ENCODE measurements around the gene IGIP.

IGIP gene

GRCh38 chr5:140101179-140101578 is 24.6 kb upstream of the IGIP start:
- DNase-seq (ENCODE audit: low spot score), result no peak
- Histone ChIP-seq H3K27me3 (ENCODE audit: insufficient read depth, poor library complexity, severe bottlenecking) (no peaks in the 10 kb centered on the region), H3K4me3 (ENCODE audit: severe bottlenecking) (no peak overlapping the region), H3K36me3 (ENCODE audit: low read depth) (no peaks in the 10 kb centered on the region), H3K27ac (ENCODE audit: poor library complexity, severe bottlenecking) (no peak overlapping the region), H3K4me1 (ENCODE audit: insufficient read depth, poor library complexity, severe bottlenecking) (no peaks in the 10 kb centered on the region), H3K9me3 (ENCODE audit: severe bottlenecking) (no peaks in the 10 kb centered on the region)
- no peak for ATAC-seq (ENCODE audit: low read depth)
- TF ChIP-seq CTCF (IDR thresholded peaks at IDR 0.05; ENCODE audit: poor library complexity, severe bottlenecking), result no peak

- no peak for DNase-seq (ENCODE audit: low spot score)
- H3K36me3 ChIP-seq (ENCODE audit: low read depth), result no peaks in the 10 kb centered on the region
- ATAC-seq (ENCODE audit: low read depth), result no peak
- no peak for TF ChIP-seq CTCF (IDR thresholded peaks at IDR 0.05; ENCODE audit: poor library complexity, severe bottlenecking)
- no peak overlapping the region for H3K27ac ChIP-seq (ENCODE audit: poor library complexity, severe bottlenecking)
- H3K4me3 ChIP-seq (ENCODE audit: severe bottlenecking), result no peak overlapping the region
- H3K27me3 ChIP-seq (ENCODE audit: insufficient read depth, poor library complexity, severe bottlenecking), result no peaks in the 10 kb centered on the region
- no peaks in the 10 kb centered on the region for H3K9me3 ChIP-seq (ENCODE audit: severe bottlenecking)
- H3K4me1 ChIP-seq (ENCODE audit: insufficient read depth, poor library complexity, severe bottlenecking), result no peaks in the 10 kb centered on the region
Observed at GRCh38 chr5:140103154-140103553, 22.6 kb upstream of the IGIP start.

GRCh38 chr5:140104100-140104499 is 21.6 kb upstream of the IGIP start:
- Histone ChIP-seq H3K27me3 (ENCODE audit: insufficient read depth, poor library complexity, severe bottlenecking) (no peaks in the 10 kb centered on the region), H3K9me3 (ENCODE audit: severe bottlenecking) (no peaks in the 10 kb centered on the region), H3K4me1 (ENCODE audit: insufficient read depth, poor library complexity, severe bottlenecking) (no peaks in the 10 kb centered on the region), H3K36me3 (ENCODE audit: low read depth) (no peaks in the 10 kb centered on the region), H3K4me3 (ENCODE audit: severe bottlenecking) (no peak overlapping the region), H3K27ac (ENCODE audit: poor library complexity, severe bottlenecking) (no peak overlapping the region)
- TF ChIP-seq CTCF (IDR thresholded peaks at IDR 0.05; ENCODE audit: poor library complexity, severe bottlenecking), result no peak
- DNase-seq (ENCODE audit: low spot score) (no peak), ATAC-seq (ENCODE audit: low read depth) (no peak)

GRCh38 chr5:140106101-140106500 is 19.6 kb upstream of the IGIP start:
- Histone ChIP-seq H3K4me1 (ENCODE audit: insufficient read depth, poor library complexity, severe bottlenecking) (peaks cover 16% of the 10 kb centered on the region), H3K4me3 (ENCODE audit: severe bottlenecking) (no peak overlapping the region), H3K9me3 (ENCODE audit: severe bottlenecking) (no peaks in the 10 kb centered on the region), H3K27ac (ENCODE audit: poor library complexity, severe bottlenecking) (no peak overlapping the region), H3K36me3 (ENCODE audit: low read depth) (no peaks in the 10 kb centered on the region), H3K27me3 (ENCODE audit: insufficient read depth, poor library complexity, severe bottlenecking) (no peaks in the 10 kb centered on the region)
- DNase-seq (ENCODE audit: low spot score), result no peak
- ATAC-seq (ENCODE audit: low read depth), result no peak
- peak; percentile 50 for TF ChIP-seq CTCF (IDR thresholded peaks at IDR 0.05; ENCODE audit: poor library complexity, severe bottlenecking)

GRCh38 chr5:140106805-140107311 is 18.9 kb upstream of the IGIP start:
- TF ChIP-seq CTCF (IDR thresholded peaks at IDR 0.05; ENCODE audit: poor library complexity, severe bottlenecking), result no peak
- peaks cover 16% of the 10 kb centered on the region for H3K4me1 ChIP-seq (ENCODE audit: insufficient read depth, poor library complexity, severe bottlenecking)
- ATAC-seq (ENCODE audit: low read depth) (no peak), DNase-seq (ENCODE audit: low spot score) (no peak)
- H3K4me3 ChIP-seq (ENCODE audit: severe bottlenecking), result peak overlapping the region; percentile 49
- H3K27me3 ChIP-seq (ENCODE audit: insufficient read depth, poor library complexity, severe bottlenecking), result no peaks in the 10 kb centered on the region
- no peaks in the 10 kb centered on the region for H3K9me3 ChIP-seq (ENCODE audit: severe bottlenecking)
- H3K27ac ChIP-seq (ENCODE audit: poor library complexity, severe bottlenecking), result peak overlapping the region; percentile 61
- no peaks in the 10 kb centered on the region for H3K36me3 ChIP-seq (ENCODE audit: low read depth)

Data from RWPE2 (cell line).